Middle frontal gyrus (tissue), 1 donor: ENCODE results near the gene KHSRP.
A peak's percentile ranks its signal among the peaks of the same experiment; 100 is the strongest.

Source experiments
- DNase-seq: peaks from one replicate; pipeline ENCODE4 v3.0.0-alpha.2; 2015; ENCODE audit warnings: low spot score; ENCODE audit errors: extremely low spot score

Gene KHSRP, protein sequence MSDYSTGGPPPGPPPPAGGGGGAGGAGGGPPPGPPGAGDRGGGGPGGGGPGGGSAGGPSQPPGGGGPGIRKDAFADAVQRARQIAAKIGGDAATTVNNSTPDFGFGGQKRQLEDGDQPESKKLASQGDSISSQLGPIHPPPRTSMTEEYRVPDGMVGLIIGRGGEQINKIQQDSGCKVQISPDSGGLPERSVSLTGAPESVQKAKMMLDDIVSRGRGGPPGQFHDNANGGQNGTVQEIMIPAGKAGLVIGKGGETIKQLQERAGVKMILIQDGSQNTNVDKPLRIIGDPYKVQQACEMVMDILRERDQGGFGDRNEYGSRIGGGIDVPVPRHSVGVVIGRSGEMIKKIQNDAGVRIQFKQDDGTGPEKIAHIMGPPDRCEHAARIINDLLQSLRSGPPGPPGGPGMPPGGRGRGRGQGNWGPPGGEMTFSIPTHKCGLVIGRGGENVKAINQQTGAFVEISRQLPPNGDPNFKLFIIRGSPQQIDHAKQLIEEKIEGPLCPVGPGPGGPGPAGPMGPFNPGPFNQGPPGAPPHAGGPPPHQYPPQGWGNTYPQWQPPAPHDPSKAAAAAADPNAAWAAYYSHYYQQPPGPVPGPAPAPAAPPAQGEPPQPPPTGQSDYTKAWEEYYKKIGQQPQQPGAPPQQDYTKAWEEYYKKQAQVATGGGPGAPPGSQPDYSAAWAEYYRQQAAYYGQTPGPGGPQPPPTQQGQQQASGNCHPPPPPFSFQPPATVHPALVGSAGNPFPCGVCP

DNA sequence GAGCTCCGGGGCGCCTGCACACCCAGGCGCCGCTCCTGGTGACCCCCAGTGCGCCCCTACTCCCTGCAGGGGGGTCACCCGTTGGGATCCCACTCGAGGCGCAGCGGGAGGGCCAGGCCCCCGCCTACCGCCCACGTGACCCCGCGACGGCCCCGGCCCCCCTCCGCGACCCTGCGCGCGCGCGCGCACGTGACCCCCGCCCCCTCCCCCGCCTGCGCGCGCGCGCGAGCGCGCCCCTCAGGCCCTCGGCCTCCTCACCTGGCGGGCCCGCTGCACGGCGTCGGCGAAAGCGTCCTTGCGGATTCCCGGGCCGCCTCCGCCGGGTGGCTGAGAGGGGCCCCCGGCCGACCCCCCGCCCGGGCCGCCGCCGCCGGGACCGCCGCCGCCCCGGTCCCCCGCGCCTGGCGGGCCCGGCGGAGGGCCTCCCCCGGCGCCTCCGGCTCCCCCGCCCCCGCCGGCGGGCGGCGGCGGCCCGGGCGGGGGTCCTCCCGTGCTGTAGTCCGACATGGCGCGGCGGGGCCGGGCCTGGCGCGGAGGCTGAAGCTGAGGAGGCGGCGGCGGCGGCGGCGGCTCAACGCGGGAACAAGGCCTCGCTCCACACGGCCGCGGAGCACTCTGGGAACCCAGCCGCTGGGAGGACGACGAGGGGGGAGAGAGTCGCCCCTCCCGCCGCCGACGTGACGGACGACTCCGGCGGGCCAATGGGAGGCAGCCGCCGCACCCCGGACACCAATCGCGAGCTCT is at the start of gene KHSRP:
Gene KHSRP (minus strand): TSS at position 617 of the 744 bp plus-strand sequence. CDS start 110 bp downstream, at position 507.
- no peak for DNase-seq

DNA sequence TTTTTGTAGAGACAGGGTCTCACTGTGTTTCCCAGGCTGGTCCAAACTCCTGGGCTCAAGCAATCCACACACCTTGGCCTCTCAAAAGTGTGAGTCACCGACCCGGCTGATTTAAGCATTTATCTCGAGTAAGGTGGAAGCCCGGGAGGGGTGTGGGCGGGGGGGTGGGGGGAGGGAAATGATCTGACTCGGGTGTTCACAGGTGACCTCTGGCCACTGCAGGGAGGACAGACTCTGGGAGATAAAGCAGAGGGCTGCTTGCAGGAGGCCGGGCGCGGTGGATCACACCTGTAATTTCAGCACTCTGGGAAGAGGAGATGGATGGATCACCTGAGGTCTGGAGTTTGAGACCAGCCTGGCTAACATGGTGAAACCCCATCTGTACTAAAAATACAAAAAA is 49.0 kb upstream of the KHSRP start:
- no peak for DNase-seq

DNA sequence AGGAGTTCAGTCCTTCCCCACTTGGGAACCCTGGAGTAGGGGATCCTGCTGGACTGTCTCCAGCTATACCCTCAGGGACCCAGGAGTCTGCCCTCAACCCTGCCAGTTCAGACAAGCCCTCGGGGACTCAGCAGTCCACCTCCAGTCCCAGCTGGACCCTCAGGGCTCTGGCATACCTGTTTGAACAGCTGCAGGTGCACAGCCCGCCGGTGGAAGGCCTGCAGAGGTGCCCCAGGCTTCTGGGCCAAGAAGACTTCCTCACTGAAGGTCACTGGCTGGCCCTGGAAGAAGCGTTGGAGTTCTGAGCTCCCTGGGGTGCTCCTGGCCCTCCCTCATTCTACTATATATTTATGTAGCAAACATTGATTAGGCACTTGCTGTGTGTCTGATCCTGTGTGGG is 48.1 kb upstream of the KHSRP start:
- no peak for DNase-seq

DNA sequence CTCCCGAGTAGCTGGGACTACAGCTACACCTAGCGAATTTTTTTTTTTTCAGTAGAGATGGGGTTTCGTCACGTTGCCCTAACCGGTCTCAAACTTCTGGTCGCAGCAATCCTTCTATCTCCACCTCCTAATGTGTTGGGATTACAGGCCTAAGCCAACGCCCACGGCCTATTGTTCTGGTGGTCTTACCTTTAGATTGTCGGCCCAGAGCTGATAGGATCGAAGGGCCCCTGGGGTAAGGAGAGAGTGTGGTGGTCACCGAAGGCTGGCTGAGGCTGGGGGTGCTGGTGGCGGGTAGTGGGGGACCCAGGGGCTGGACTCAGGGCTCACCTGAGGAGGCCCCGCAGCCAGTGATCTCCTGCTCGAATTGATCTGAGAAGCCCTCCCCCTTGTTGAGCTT is 46.5 kb upstream of the KHSRP start:
- no peak for DNase-seq

DNA sequence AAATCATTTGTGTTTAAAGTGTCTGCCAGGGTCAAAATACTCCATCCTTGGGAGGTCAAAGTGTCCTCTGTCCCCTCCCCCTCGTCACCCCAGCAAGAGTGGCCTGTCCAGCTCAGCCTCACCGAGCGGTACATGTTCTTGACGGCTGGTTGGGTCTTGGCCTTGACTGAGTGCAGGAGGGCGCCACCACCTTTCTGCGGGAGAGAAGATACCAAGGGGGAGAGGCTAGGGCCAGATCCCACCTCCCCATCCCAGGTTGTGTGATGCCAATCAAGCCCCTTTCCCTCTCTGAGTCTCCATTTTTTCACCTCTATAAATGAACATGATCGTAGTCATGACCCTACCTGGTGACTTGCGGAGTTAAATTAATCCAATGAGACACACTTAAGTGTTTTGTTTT is 45.6 kb upstream of the KHSRP start:
- DNase-seq = no peak

DNA sequence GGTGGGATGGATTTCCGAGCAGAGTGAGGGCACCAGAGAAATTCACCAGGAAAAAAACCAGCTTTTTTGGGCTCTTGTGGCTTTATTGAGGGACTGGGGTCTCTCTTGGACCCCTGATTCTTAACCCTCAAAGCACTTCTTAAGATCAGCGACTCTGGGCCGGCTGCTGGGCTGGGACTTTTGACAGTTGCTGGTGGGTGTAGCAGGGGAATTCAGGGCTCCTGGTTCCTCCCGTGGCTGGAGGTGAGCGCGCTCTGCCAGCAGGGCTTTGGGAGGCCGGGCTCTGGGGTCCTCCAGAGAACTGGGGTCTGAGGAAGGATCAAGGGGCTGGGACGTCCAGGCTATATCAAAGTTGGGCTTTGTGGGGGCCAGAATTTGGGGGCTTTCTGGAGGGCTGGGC is 42.8 kb upstream of the KHSRP start:
- no peak for DNase-seq

DNA sequence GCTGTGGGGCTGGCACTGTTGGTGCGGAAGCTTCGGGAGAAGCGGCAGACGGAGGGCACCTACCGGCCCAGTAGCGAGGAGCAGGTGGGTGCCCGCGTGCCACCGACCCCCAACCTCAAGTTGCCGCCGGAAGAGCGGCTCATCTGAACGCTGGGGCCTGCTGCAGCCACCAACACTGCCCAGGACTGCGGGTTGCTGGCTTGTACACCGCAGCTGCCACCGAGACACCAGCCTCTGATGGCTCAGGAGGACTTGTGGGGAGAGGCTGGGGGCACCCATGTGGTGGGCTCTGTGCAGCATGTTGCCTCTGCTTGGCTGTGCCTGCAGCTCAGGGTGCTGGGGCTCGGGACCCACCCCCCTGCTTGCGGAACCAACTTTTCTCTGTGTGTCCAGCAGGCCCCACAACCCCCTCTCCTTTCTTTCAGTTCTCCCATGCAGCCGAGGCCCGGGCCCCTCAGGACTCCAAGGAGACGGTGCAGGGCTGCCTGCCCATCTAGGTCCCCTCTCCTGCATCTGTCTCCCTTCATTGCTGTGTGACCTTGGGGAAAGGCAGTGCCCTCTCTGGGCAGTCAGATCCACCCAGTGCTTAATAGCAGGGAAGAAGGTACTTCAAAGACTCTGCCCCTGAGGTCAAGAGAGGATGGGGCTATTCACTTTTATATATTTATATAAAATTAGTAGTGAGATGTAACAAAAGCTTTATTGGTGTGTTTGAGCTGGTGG is 42.1 kb upstream of the KHSRP start:
- no peak for DNase-seq

DNA sequence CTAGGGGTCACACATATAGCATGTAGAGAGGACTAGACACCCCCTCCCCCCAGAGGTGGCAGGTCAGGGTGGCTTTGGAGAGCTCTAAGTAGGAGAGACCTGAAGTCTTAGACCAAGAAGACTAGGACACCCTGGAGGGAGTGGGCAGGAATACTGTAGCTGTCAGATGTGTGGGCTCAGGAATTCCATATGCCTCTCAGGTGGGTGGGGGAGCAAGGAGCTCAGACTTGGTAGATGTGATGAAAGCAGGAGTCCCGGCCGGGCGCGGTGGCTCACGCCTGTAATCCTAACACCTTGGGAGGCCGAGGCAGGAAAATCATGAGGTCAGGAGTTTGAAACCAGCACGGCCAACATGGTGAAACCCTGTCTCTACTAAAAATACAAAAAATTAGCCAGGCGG is 41.1 kb upstream of the KHSRP start:
- no peak for DNase-seq

DNA sequence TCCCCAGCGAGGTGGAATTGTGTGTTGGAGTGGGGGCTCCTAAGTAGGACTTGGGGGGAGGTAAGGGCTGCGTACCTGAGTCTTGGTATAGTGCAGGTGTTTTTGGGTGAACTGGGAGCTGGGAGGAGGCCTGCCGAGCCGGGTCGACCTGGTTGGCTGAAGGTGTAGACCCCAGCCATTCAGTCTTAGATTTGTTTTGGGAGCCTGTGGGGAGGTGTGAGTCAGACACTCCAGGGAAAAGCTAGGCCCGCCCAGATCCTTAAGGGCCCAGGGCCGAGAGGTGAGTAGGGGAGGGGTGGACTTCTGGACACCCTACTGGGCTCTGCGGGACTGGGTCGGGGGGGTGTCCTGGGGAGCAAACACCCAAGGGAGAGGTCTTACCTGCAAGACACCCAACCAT is 40.4 kb upstream of the KHSRP start:
- DNase-seq = no peak

DNA sequence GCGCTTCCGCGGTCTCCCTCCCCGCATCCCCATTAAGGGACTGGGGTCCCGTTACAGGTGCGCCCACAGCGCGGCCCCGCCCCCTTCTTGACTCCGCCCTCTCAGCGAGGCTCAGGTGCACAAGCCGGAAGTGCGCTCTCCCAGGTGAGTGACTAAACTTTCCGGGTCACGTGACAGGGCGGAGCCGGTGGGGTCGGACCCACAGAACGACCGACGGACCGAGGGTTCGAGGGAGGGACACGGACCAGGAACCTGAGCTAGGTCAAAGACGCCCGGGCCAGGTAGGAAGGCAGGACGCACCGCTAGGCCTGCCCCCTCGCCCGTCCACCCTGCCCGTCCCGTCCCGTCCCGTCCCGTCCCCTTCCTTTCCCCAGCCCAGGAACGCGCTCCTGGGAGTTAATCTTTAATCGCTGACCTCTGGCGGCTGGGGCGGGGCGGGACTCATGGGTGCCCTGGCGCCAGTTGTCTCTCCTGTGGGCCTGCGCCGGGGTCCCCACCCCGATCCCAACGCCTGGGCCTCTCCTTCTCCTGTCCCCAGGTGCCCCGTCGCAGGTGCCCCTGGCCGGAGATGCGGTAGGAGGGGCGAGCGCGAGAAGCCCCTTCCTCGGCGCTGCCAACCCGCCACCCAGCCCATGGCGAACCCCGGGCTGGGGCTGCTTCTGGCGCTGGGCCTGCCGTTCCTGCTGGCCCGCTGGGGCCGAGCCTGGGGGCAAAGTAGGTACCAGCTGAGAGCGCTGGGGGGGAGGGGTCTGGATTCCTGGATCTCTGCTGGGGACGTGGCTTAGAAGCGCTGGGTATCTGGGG is 39.7 kb upstream of the KHSRP start, which contains the start of gene CRB3:
Gene CRB3 (plus strand): TSS at position 202 of the 804 bp plus-strand sequence. CDS start 431 bp downstream, at position 633.
- DNase-seq = no peak

DNA sequence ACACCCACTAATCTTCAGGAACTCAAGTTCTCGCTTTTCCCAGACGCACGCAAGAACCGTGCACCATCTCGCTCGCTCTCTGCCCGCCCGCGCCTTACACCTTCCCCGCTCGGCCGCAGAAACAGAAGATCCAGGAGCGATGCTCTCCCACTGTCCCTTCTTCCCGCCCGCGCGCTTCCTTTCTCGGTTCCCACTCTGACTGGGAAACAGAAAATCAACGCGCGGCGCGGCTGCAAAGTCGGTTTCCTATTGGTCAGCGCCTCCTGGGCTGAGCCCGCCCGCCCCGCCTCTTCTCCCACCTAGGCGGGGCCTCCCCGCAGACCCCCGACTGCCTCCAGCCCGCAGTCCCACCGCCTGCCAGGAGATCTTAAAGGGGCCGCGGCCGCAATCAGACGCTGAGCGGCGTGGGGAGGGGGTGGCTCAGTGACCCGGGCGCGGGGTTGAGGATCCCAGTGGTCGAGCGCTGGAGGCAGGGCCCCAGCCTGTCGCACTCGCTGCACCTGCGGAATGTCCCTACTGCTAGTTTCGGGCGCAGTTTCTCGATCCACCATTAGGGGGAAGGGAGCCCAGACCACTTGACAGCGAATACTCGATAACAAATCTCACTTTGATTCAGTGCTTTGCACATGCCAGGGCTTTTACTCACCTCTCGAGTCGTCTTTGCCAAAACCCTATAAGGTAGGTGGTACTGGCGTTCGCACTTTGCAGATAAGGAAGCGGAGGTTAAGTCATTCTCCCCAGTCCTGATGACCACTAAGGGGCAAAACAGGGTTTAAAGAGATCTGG is 35.7 kb upstream of the KHSRP start:
- peak; percentile 99 for DNase-seq

DNA sequence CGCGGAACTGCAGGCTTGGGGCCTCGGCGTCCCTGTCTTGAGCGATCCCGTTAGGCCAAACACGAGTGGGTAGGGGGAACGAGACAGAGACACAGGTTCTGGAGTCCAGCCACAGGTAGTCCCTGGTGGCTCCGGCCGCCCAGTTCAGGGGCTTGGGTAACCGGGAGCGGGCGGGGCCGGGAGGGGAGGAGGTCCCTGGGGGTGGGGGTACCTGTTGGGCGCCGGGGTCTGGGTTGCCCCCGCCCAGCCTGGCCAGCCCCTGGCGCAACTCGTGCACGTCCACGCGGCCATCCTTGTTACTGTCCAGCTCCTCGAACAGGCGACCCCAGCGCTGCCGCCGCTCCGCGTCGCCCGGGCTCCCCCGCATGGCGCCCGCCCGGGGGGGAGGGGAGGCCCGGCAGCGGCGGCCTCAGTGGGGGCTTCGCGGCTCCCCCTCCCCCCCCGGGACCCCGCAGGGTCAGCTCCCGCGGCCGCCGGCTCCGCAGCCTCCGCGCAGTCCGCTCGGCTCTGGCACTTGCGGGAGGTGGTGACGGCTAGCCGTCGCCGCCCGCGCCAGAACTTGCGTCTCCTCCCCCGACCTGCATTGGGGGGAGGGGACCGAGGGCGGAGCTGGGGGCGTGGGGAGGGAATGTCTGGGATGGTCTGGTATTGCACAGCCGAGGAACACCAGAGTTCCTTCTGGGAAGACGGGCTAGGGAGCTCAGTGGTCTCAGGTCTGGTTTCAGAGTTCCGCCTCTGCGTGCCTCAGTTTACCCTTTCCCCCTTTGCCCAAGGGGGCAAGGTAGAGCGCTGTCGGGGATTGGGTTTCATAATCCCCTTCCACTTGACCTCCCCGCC is 34.9 kb upstream of the KHSRP start, which contains the start of gene SLC25A23:
Gene SLC25A23 (minus strand): TSS at position 531 of the 837 bp plus-strand sequence. CDS start 164 bp downstream, at position 367.
- DNase-seq = peak; percentile 49

DNA sequence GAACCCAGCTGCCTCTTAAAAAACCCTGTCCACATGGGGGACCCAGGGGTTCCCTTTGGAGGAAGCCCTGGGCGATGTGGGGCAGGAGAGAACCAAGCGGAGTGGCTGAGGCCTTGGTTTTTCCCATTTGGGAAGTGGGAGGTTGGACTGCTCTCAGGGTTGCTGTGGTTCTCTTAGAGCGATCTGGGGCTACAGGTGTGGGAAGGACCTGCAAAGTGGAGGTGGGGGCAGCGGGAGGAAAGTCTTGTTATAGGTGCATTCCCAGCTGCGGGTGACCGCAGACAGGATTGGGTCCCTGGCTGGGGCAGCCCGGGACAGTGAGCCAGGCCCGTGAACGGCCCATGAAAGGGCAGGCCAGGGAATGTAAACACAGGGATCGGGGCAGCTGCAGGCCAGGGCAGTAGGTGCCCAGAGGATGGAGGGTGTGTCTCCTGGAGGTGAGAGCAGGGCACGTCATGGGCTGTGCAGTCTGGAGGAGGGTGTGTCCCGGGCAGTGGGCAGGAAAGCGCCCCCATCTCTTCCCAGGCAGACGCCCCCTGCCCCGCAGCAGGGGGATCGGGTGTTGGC is 34.2 kb upstream of the KHSRP start:
- no peak for DNase-seq

DNA sequence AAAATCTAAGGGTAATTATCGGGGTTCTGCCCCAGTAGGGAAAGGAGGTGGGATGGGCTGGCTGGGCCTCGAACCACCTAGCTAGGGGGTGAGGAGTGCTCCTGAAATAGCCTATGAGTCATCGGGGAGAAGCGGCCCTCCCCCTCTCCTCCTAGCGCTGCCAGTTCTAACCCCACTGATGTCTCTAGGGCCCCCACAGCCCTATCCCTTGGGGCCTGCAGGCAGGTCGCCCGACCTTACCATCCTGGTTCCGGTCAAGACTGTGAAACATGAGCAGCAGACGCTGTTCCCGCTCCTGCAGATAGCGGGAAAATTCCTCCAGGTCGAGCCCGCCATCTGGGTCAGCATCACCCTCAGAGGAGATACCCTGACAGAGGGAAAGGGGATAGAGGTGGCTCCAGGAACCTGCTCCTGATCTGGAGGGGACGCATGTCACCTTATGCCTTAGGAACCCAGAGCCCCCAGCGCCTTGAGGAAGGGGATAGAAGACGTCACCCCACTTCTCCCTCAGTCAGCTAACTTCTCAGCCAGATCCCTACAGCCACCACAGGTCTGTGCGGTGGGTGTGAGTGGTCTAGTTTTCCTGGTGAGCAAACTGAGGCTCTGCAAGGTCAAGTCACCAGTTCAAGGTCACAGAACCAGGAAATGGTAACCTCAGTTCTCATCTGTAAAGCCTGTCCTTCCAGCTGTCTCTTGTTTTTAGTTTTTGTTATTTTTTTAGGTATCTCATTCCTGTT is 33.5 kb upstream of the KHSRP start:
- no peak for DNase-seq

DNA sequence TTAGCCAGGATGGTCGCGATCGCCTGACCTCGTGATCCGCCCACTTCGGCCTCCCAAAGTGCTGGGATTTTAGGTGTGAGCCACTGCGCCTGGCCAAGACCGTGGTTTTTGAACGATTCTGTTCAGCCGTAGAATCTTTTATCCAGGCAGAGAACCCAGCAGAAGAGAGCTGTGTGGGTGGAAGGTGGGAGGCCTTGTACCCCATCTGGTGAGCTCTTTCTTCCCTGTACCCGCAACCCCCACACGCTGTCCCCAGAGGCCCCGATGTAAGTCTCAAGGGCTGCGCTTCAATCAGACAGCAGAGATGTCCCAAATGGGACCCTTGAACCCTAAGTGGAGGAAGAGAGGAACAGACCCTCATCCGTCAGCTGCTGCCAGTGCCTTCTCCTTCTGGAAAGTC is 31.3 kb upstream of the KHSRP start:
- no peak for DNase-seq

DNA sequence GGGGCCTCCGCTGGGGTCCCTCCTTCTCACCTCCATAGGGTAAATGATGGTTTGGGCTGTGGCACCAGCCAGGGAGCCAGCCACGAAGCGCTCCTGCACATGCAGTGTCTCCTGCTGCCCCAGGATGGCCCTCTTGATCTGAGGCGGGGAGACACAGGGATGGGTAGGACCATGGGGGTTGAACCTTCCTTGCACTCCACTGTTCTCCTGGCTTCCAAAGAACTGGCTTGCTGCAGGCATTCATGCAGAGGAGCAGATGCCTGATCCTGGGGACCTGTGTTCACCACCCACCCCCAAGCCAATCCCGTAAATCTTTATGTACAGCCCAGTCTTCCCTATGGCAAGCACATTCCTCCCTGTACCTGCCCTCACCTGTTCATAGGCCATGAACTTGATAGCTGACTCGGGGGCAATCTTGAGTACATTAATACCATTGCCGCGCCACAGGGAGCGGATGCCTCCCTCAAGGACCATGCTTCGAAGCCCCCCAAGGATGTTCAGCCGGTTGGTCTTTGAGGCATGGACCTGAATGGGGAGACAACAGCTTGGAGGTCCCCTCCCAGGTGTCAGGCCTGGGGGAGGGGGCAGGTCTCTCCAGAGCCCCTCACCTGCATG is 29.4 kb upstream of the KHSRP start:
- DNase-seq = no peak

DNA sequence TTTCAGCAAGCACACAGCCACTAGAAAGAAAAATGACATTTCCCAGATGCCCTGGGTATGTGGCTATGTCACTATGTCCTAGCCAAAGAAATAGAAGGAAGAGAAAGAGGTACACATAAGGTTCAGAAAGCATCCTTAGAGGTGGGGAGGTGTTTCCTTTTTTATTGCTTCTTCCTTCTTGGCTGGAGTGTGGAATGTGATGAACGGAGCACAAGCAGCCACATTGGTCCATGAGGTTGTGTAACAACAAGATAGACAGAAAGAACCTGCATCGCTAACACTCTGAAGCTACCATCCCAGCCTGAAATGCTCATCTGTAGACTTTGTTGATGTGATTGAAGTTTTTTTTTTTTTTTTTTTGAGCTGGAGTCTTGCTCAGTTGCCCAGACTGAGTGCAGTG is 28.3 kb upstream of the KHSRP start:
- DNase-seq = no peak
